PC-3 (cell line): ENCODE data around the gene ACBD6. TPM values are rescaled to one million over a fixed set of nuclear protein-coding genes. Genes with fewer than 3 reads are reported as not detected.
"Not testable (repeated sequence)": the region's sequence is repeated elsewhere in the genome, so short reads cannot be mapped to it uniquely, and the experiment has no call there.

Source experiments
- ATAC-seq: fragments of 200-7000 bp; cut with Tn5 transposase; 2 replicates; pipeline ENCODE4 v1.9.1; 2020; ENCODE audit warnings: mild to moderate bottlenecking, moderate library complexity
- BruUV-seq: library from RNA; stranded (reverse); fragments of 400-500 nt; replicated peaks from 2 replicates; lab custom pipeline; 2021; lab: Mats Ljungman, UMichigan
- CTCF ChIA-PET: fragments of 300-600 bp; sonication (Branson Sonifier 250); formaldehyde crosslinking; loops from one replicate; lab custom pipeline; 2022; ENCODE audit warnings: antibody characterized with exemption; lab: Charles Lee
- POLR2A ChIA-PET: fragments of 300-600 bp; sonication (Branson Sonifier 250); formaldehyde crosslinking; loops from one replicate; lab custom pipeline; 2022; ENCODE audit warnings: antibody characterized with exemption; ENCODE audit not compliant: unreplicated experiment; lab: Charles Lee
- DNase-seq: peaks from one replicate; pipeline ENCODE4 v3.0.0-alpha.2; 2015
- H2AFZ ChIP-seq: fragments of 300-600 bp; sonication (generic); 2 replicates; pipeline ENCODE4 v1.6.0; 2016; ENCODE audit warnings: antibody characterized with exemption, low read length
- H3F3A ChIP-seq: fragments of 300-600 bp; sonication (generic); one replicate; pipeline ENCODE4 v1.6.0; 2017; ENCODE audit warnings: antibody characterized with exemption, low read length, control low read depth, mild to moderate bottlenecking; ENCODE audit not compliant: unreplicated experiment
- H3K27ac ChIP-seq: fragments of 300-600 bp; sonication (generic); 2 replicates; pipeline ENCODE4 v1.5.1; 2016; ENCODE audit warnings: mild to moderate bottlenecking, low read length
- H3K27me3 ChIP-seq: fragments of 300-600 bp; sonication (generic); 2 replicates; pipeline ENCODE4 v1.6.1; 2016; ENCODE audit warnings: low read length, mixed read lengths
- H3K36me3 ChIP-seq: fragments of 300-600 bp; sonication (generic); 2 replicates; pipeline ENCODE4 v1.6.1; 2016; ENCODE audit warnings: low read depth, mixed run types, low read length, mixed read lengths
- H3K4me1 ChIP-seq: fragments of 300-600 bp; sonication (generic); 2 replicates; pipeline ENCODE4 v1.5.1; 2016; ENCODE audit warnings: low read length; ENCODE audit not compliant: insufficient read depth
- H3K4me2 ChIP-seq: fragments of 300-600 bp; sonication (generic); 2 replicates; pipeline ENCODE4 v1.6.0; 2016; ENCODE audit warnings: low read length
- H3K4me3 ChIP-seq: fragments of 300-600 bp; sonication (generic); 2 replicates; pipeline ENCODE4 v1.5.1; 2016; ENCODE audit warnings: mild to moderate bottlenecking, low read length, mixed read lengths
- H3K79me2 ChIP-seq: fragments of 300-600 bp; sonication (generic); 2 replicates; pipeline ENCODE4 v1.6.1; 2017; ENCODE audit warnings: low read length, mixed read lengths
- H3K9ac ChIP-seq: fragments of 300-600 bp; sonication (generic); 2 replicates; pipeline ENCODE4 v1.6.0; 2016; ENCODE audit warnings: mild to moderate bottlenecking, low read length
- H3K9me2 ChIP-seq: fragments of 300-600 bp; sonication (generic); replicated peaks from 2 replicates; pipeline ENCODE4 v1.6.1; 2016; ENCODE audit warnings: mixed run types, low read length, mixed read lengths
- H3K9me3 ChIP-seq: fragments of 300-600 bp; sonication (generic); 2 replicates; pipeline ENCODE4 v1.6.1; 2016; ENCODE audit warnings: low read length, mixed read lengths
- H4K20me1 ChIP-seq: fragments of 300-600 bp; sonication (generic); 2 replicates; pipeline ENCODE4 v1.6.1; 2016; ENCODE audit warnings: low read length, mixed read lengths
- CTCF ChIP-seq: fragments of 300-600 bp; sonication (generic); conservative IDR thresholded peaks from 2 replicates; pipeline ENCODE4 v1.5.1; 2017; ENCODE audit warnings: antibody characterized with exemption, low read depth, mild to moderate bottlenecking, low read length
- EZH2 ChIP-seq: fragments of 300-600 bp; sonication (generic); IDR thresholded peaks from one replicate; pipeline ENCODE4 v1.6.1; 2017; ENCODE audit warnings: antibody characterized with exemption, mild to moderate bottlenecking, low read length; ENCODE audit not compliant: unreplicated experiment
- EZH2phosphoT487 ChIP-seq: fragments of 300-600 bp; sonication (generic); IDR thresholded peaks from 2 replicates; pipeline ENCODE4 v1.6.1; 2018; ENCODE audit warnings: mild to moderate bottlenecking, antibody characterized with exemption, low read length, borderline replicate concordance
- intact Hi-C: fragments of 100-400 bp; cut with micrococcal nuclease; formaldehyde crosslinking; loops from 2 replicates; pipeline ENCODE4 v1.9.0; 2023
- total RNA-seq: library from RNA; depleted of rRNA; stranded (reverse); fragments of >200 nt; gene quantifications from 2 replicates; pipeline ENCODE4 v1.2.3, GENCODE V29; 2014

Gene ACBD6
- total RNA-seq, 1 experiment from 2014 or later = 43.3 TPM

GRCh38 chr1:180468311-180468710, 34.1 kb downstream of the ACBD6 start:
- DNase-seq (no peak), ATAC-seq (no peak)
- no peaks in the 10 kb centered on the region for H3K9me3 ChIP-seq
- H3K27me3 ChIP-seq = no peaks in the 10 kb centered on the region
- H3K9ac ChIP-seq = no peak overlapping the region
- no peak overlapping the region for H3K4me3 ChIP-seq
- no peaks in the 10 kb centered on the region for H3K9me2 ChIP-seq
- no peaks in the 10 kb centered on the region for H3F3A ChIP-seq
- H3K36me3 ChIP-seq = no peaks in the 10 kb centered on the region; the same call in 1 of the 2 replicates
- ChIA-PET POLR2A (no interaction called here), CTCF (no interaction called here)
- no peak overlapping the region for H3K27ac ChIP-seq
- BruUV-seq = no TSS peak
- H3K4me1 ChIP-seq = no peaks in the 10 kb centered on the region
- H4K20me1 ChIP-seq = no peaks in the 10 kb centered on the region
- no peak for TF ChIP-seq EZH2
- TF ChIP-seq CTCF = no peak
- no peak for TF ChIP-seq EZH2phosphoT487
- intact Hi-C loops = no loop called here
- H3K4me2 ChIP-seq = no peak overlapping the region
- no peak overlapping the region for H2AFZ ChIP-seq
- peaks cover 11% of the 10 kb centered on the region for H3K79me2 ChIP-seq

GRCh38 chr1:180462102-180462501, 40.3 kb downstream of the ACBD6 start:
- Histone ChIP-seq H3K9ac (no peak overlapping the region), H3K36me3 (peaks cover 6% of the 10 kb centered on the region; the same call in 1 of the 2 replicates), H3K9me2 (no peaks in the 10 kb centered on the region), H4K20me1 (no peaks in the 10 kb centered on the region), H3K4me2 (no peak overlapping the region), H3K27me3 (no peaks in the 10 kb centered on the region), H3K4me1 (no peaks in the 10 kb centered on the region), H3F3A (no peaks in the 10 kb centered on the region), H2AFZ (no peak overlapping the region), H3K79me2 (peaks cover 27% of the 10 kb centered on the region), H3K9me3 (no peaks in the 10 kb centered on the region), H3K27ac (no peak overlapping the region), H3K4me3 (no peak overlapping the region)
- TF ChIP-seq EZH2 (no peak), CTCF (no peak), EZH2phosphoT487 (no peak)
- intact Hi-C loops = no loop called here
- ChIA-PET POLR2A (no interaction called here), CTCF (no interaction called here)
- DNase-seq = no peak
- ATAC-seq = no peak
- BruUV-seq = no TSS peak

- H2AFZ ChIP-seq, BruUV-seq, H3K27ac ChIP-seq, H3K27me3 ChIP-seq, intact Hi-C loops, CTCF ChIA-PET, H3K9me3 ChIP-seq, H3K36me3 ChIP-seq, H3K9me2 ChIP-seq, DNase-seq, H3K4me2 ChIP-seq, H4K20me1 ChIP-seq, H3K4me3 ChIP-seq, H3K4me1 ChIP-seq, ATAC-seq, H3F3A ChIP-seq, H3K9ac ChIP-seq: not testable (repeated sequence)
- peaks cover 27% of the 10 kb centered on the region for H3K79me2 ChIP-seq
- POLR2A ChIA-PET = interaction anchor here (0.6 kb wide), 1 partner anchor 119 kb away, joined by 3 read pairs; no protein-coding TSS in a partner anchor
These were observed 40.7 kb downstream of the ACBD6 start for GRCh38 chr1:180461682-180462081.
